ENCODE data around the gene GMNN. TPM values are rescaled to one million over a fixed set of nuclear protein-coding genes. Genes with fewer than 3 reads are reported as not detected.
"Not testable (repeated sequence)": the region's sequence is repeated elsewhere in the genome, so short reads cannot be mapped to it uniquely, and the experiment has no call there.

Gene GMNN
- total RNA-seq, result 10 to 100 TPM; 15.5 to 18.3 TPM
- 10 to 100 TPM; 11.4 to 12.1 TPM for polyA plus RNA-seq
- long read RNA-seq, donor 1, transcript GMNN-201 (7 exons, 1,262 nt), result major isoform, 8 of 11 reads
- long read RNA-seq, donor 1, partial matches to known transcripts, result 0 of 11 reads
- long read RNA-seq, donor 1, other reads (novel, unspliced or antisense), result 0 of 11 reads
- long read RNA-seq, donor 2, partial matches to known transcripts, result 0 of 4 reads
- long read RNA-seq, donor 2, other reads (novel, unspliced or antisense), result 0 of 4 reads
- long read RNA-seq, donor 3, partial matches to known transcripts, result 0 of 5 reads
- long read RNA-seq, donor 3, other reads (novel, unspliced or antisense), result 0 of 5 reads
- long read RNA-seq, donor 4, partial matches to known transcripts, result 0 of 2 reads
- long read RNA-seq, donor 4, other reads (novel, unspliced or antisense), result 0 of 2 reads
- long read RNA-seq, donor 5, transcript GMNN-201 (7 exons, 1,262 nt), result major isoform, 7 of 27 reads
- long read RNA-seq, donor 5, partial matches to known transcripts, result 11 of 27 reads
- long read RNA-seq, donor 5, other reads (novel, unspliced or antisense), result 5 of 27 reads

- Histone ChIP-seq H3K9ac (ENCODE audit: insufficient read depth in 1 of 2, low read length in 2 of 2) (peak within 1 kb of the TSS; percentile 86 to 94), H3K9me3 (ENCODE audit: control insufficient read depth in 4 of 4, insufficient read depth in 3 of 4, low read length in 3 of 4) (no peaks in the 10 kb centered on the region), H3K36me3 (ENCODE audit: control insufficient read depth in 4 of 4, insufficient read depth in 4 of 4, low read length in 4 of 4) (peaks cover 0 to 3% (median 1%) of the 10 kb centered on the region in 4 donors), H3K4me1 (ENCODE audit: control insufficient read depth in 5 of 5, insufficient read depth in 5 of 5, low read length in 5 of 5) (peaks cover 0 to 13% (median 2%) of the 10 kb centered on the region in 5 donors), H3K27me3 (ENCODE audit: control insufficient read depth in 3 of 3, insufficient read depth in 3 of 3, low read length in 2 of 3) (no peaks in the 10 kb centered on the region), H3K4me3 (peak within 1 kb of the TSS; percentile 88), H3K27ac (ENCODE audit: low read depth in 1 of 2, low read length in 1 of 2) (peak within 1 kb of the TSS; percentile 80 to 96)
- DNase-seq, result peak; percentile 97 to 98 (median 98)
- TF ChIP-seq, protein P1, sequence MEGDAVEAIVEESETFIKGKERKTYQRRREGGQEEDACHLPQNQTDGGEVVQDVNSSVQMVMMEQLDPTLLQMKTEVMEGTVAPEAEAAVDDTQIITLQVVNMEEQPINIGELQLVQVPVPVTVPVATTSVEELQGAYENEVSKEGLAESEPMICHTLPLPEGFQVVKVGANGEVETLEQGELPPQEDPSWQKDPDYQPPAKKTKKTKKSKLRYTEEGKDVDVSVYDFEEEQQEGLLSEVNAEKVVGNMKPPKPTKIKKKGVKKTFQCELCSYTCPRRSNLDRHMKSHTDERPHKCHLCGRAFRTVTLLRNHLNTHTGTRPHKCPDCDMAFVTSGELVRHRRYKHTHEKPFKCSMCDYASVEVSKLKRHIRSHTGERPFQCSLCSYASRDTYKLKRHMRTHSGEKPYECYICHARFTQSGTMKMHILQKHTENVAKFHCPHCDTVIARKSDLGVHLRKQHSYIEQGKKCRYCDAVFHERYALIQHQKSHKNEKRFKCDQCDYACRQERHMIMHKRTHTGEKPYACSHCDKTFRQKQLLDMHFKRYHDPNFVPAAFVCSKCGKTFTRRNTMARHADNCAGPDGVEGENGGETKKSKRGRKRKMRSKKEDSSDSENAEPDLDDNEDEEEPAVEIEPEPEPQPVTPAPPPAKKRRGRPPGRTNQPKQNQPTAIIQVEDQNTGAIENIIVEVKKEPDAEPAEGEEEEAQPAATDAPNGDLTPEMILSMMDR (IDR thresholded peaks at IDR 0.05; ENCODE audit: control extremely low read depth, extremely low read depth), result no peak
- WGBS, 2 donors, result 0% methylated on average over 74 to 75 of the region's 75 CpGs
- peak; percentile 99 for ATAC-seq (ENCODE audit: insufficient read depth, low FRiP score)
These were observed at the start of gene GMNN for GRCh38 chr6:24774696-24775519. GMNN (plus strand) TSS chr6:24774937; CDS start chr6:24777247, 2,310 bp downstream.

GRCh38 chr6:24730653-24731052 is 44.1 kb upstream of the GMNN start:
- H3K9ac ChIP-seq (ENCODE audit: insufficient read depth in 1 of 2, low read length in 2 of 2); H3K4me3 ChIP-seq; H3K9me3 ChIP-seq (ENCODE audit: control insufficient read depth in 4 of 4, insufficient read depth in 3 of 4, low read length in 3 of 4); H3K27ac ChIP-seq (ENCODE audit: low read depth in 1 of 2, low read length in 1 of 2); H3K27me3 ChIP-seq (ENCODE audit: control insufficient read depth in 3 of 3, insufficient read depth in 3 of 3, low read length in 2 of 3); DNase-seq; ATAC-seq (ENCODE audit: insufficient read depth, low FRiP score); H3K4me1 ChIP-seq (ENCODE audit: control insufficient read depth in 5 of 5, insufficient read depth in 5 of 5, low read length in 5 of 5); H3K36me3 ChIP-seq (ENCODE audit: control insufficient read depth in 4 of 4, insufficient read depth in 4 of 4, low read length in 4 of 4): not testable (repeated sequence)
- 77 to 97% methylated on average over 3 of the region's 3 CpGs for WGBS, 2 donors

GRCh38 chr6:24731456-24732134 is 43.1 kb upstream of the GMNN start:
- 92 to 95% methylated on average over 6 of the region's 6 CpGs for WGBS, 2 donors
- H3K27ac ChIP-seq (ENCODE audit: low read depth in 1 of 2, low read length in 1 of 2); H3K9me3 ChIP-seq (ENCODE audit: control insufficient read depth in 4 of 4, insufficient read depth in 3 of 4, low read length in 3 of 4); H3K4me3 ChIP-seq; DNase-seq; H3K36me3 ChIP-seq (ENCODE audit: control insufficient read depth in 4 of 4, insufficient read depth in 4 of 4, low read length in 4 of 4); ATAC-seq (ENCODE audit: insufficient read depth, low FRiP score); H3K4me1 ChIP-seq (ENCODE audit: control insufficient read depth in 5 of 5, insufficient read depth in 5 of 5, low read length in 5 of 5); H3K9ac ChIP-seq (ENCODE audit: insufficient read depth in 1 of 2, low read length in 2 of 2); H3K27me3 ChIP-seq (ENCODE audit: control insufficient read depth in 3 of 3, insufficient read depth in 3 of 3, low read length in 2 of 3): not testable (repeated sequence)

- peaks cover 0 to 2% (median 0%) of the 10 kb centered on the region in 5 donors for H3K4me1 ChIP-seq (ENCODE audit: control insufficient read depth in 5 of 5, insufficient read depth in 5 of 5, low read length in 5 of 5)
- H3K9me3 ChIP-seq (ENCODE audit: control insufficient read depth in 4 of 4, insufficient read depth in 3 of 4, low read length in 3 of 4), result peaks cover 0 to 8% (median 3%) of the 10 kb centered on the region in 4 donors
- no peak overlapping the region for H3K4me3 ChIP-seq
- no peak overlapping the region for H3K9ac ChIP-seq (ENCODE audit: insufficient read depth in 1 of 2, low read length in 2 of 2)
- 97 to 99% methylated on average over 1 of the region's 1 CpG for WGBS, 2 donors
- TF ChIP-seq, protein P1 (IDR thresholded peaks at IDR 0.05; ENCODE audit: control extremely low read depth, extremely low read depth), result no peak
- ATAC-seq (ENCODE audit: insufficient read depth, low FRiP score) (no peak), DNase-seq (no peak)
- no peak overlapping the region for H3K27ac ChIP-seq (ENCODE audit: low read depth in 1 of 2, low read length in 1 of 2)
- H3K36me3 ChIP-seq (ENCODE audit: control insufficient read depth in 4 of 4, insufficient read depth in 4 of 4, low read length in 4 of 4), result no peaks in the 10 kb centered on the region
- peaks cover 0 to 2% (median 0%) of the 10 kb centered on the region in 3 donors for H3K27me3 ChIP-seq (ENCODE audit: control insufficient read depth in 3 of 3, insufficient read depth in 3 of 3, low read length in 2 of 3)
These were observed 40.6 kb upstream of the GMNN start for GRCh38 chr6:24734166-24734565.

DNA sequence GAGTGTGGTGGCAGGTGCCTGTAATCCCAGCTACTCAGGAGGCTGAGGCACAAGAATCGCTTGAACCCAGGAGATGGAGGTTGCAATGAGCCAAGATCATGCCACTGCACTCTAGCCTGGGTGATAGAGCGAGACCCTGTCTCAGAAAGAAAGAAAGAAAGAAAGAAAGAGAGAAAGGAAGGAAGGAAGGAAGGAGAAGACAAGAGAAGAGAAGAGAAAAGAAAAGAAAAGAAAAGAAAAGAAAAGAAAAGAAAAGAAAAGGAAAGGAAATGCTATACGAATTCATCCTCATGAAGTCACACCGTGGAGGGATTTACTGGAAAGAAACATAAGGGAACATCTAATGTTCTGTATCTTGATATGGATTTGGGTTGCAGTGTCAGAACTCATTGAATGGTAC is 40.0 kb upstream of the GMNN start:
- not testable (repeated sequence) for H3K27ac ChIP-seq (ENCODE audit: low read depth in 1 of 2, low read length in 1 of 2); H3K9me3 ChIP-seq (ENCODE audit: control insufficient read depth in 4 of 4, insufficient read depth in 3 of 4, low read length in 3 of 4); ATAC-seq (ENCODE audit: insufficient read depth, low FRiP score); H3K4me3 ChIP-seq; DNase-seq; H3K9ac ChIP-seq (ENCODE audit: insufficient read depth in 1 of 2, low read length in 2 of 2); H3K4me1 ChIP-seq (ENCODE audit: control insufficient read depth in 5 of 5, insufficient read depth in 5 of 5, low read length in 5 of 5); H3K27me3 ChIP-seq (ENCODE audit: control insufficient read depth in 3 of 3, insufficient read depth in 3 of 3, low read length in 2 of 3); H3K36me3 ChIP-seq (ENCODE audit: control insufficient read depth in 4 of 4, insufficient read depth in 4 of 4, low read length in 4 of 4)
- WGBS, 2 donors, result 93 to 96% methylated on average over 4 of the region's 4 CpGs
